Astrocyte (in vitro differentiated cells and primary cell): ENCODE results near the gene KLRB1.

Experiments used
- EZH2 ChIP-seq: IDR thresholded peaks from 2 replicates; pipeline ENCODE4 v1.6.1; 2012; ENCODE audit warnings: mild to moderate bottlenecking, low read length, inconsistent platforms; ENCODE audit not compliant: insufficient read depth
- TF ChIP-seq, protein P1 (sequence below): IDR thresholded peaks from 2 replicates; pipeline ENCODE4 v1.5.1; 2011; ENCODE audit warnings: low read depth, mild to moderate bottlenecking, inconsistent platforms, low read length, moderate library complexity; ENCODE audit not compliant: insufficient read depth

DNA sequence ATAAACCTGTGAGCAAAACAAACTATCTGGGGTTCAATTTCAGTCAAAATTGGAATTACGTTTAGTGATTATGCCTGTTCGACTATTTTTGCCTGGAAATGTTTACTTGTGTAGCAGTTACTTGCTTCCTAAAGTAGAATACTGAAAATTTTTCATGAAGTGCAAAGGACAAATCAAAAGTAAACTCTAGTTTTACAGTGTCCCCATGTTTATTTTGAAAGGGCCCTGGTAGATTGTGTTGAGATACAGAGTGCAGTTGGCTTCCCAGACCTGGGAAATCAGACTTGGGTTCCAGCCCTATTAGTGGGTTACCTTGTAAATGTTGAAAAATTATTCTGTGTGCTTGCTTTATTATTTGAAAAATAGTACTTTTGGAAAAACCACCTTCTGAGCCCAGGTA lies 17.3 kb downstream of the KLRB1 start:
- TF ChIP-seq, protein P1, sequence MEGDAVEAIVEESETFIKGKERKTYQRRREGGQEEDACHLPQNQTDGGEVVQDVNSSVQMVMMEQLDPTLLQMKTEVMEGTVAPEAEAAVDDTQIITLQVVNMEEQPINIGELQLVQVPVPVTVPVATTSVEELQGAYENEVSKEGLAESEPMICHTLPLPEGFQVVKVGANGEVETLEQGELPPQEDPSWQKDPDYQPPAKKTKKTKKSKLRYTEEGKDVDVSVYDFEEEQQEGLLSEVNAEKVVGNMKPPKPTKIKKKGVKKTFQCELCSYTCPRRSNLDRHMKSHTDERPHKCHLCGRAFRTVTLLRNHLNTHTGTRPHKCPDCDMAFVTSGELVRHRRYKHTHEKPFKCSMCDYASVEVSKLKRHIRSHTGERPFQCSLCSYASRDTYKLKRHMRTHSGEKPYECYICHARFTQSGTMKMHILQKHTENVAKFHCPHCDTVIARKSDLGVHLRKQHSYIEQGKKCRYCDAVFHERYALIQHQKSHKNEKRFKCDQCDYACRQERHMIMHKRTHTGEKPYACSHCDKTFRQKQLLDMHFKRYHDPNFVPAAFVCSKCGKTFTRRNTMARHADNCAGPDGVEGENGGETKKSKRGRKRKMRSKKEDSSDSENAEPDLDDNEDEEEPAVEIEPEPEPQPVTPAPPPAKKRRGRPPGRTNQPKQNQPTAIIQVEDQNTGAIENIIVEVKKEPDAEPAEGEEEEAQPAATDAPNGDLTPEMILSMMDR = no peak
- TF ChIP-seq EZH2 = no peak
